LNCaP clone FGC (cell line): Measurements from ENCODE around the gene NUDCD3.
"Not testable (repeated sequence)": the region's sequence is repeated elsewhere in the genome, so short reads cannot be mapped to it uniquely, and the experiment has no call there.

Experiments
- DNase-seq: peaks from one replicate; pipeline ENCODE4 v3.0.0-alpha.2; 2011; ENCODE audit warnings: low read depth
- H3K4me3 ChIP-seq: 2 replicates; pipeline ENCODE4 v1.5.1; 2011; ENCODE audit warnings: mild to moderate bottlenecking, low read depth, low read length, control low read depth
- TF ChIP-seq, protein P1 (sequence below): IDR thresholded peaks from 2 replicates; pipeline ENCODE4 v1.5.1; 2012; ENCODE audit warnings: mild to moderate bottlenecking; ENCODE audit not compliant: control insufficient read depth, insufficient read depth; ENCODE audit errors: extremely low read depth

The NUDCD3 gene

DNA sequence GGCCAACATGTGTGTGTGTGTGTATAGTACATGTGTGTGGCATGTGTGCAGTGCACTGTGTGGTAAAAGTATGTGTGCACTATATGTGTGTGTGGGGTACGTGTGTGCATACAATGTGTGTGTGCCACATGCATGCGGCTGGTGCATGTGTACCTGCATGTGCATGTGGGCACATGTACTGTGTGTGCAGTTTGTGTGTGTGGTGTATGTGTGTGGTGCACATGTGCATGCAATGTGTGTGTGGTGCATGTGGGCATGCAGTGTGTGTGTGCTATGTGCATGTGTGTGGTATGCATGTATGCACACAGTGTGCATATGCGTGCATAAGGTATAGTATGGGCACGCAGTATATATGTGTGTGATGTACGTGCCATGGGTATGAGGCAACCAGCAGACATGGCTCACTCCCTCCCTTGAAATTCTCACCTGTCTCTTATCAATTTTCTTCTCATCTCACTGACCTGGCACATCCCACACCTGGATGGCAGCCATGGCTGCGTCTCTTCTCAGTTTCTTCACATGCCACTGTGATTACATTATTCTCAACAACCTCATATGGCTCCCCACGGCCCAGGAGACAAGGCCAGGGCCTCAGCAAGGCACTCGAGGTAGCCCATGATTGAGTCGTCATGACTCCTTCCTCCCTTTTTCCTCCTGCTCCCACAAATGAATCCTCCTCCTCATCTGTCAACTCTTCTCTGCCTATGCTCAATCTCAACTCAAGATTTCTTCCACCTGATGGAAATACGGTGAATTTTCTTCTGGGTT lies 57.0 kb downstream of the NUDCD3 start:
- no peak overlapping the region for H3K4me3 ChIP-seq
- TF ChIP-seq, protein P1, sequence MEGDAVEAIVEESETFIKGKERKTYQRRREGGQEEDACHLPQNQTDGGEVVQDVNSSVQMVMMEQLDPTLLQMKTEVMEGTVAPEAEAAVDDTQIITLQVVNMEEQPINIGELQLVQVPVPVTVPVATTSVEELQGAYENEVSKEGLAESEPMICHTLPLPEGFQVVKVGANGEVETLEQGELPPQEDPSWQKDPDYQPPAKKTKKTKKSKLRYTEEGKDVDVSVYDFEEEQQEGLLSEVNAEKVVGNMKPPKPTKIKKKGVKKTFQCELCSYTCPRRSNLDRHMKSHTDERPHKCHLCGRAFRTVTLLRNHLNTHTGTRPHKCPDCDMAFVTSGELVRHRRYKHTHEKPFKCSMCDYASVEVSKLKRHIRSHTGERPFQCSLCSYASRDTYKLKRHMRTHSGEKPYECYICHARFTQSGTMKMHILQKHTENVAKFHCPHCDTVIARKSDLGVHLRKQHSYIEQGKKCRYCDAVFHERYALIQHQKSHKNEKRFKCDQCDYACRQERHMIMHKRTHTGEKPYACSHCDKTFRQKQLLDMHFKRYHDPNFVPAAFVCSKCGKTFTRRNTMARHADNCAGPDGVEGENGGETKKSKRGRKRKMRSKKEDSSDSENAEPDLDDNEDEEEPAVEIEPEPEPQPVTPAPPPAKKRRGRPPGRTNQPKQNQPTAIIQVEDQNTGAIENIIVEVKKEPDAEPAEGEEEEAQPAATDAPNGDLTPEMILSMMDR = no peak
- DNase-seq = no peak

DNA sequence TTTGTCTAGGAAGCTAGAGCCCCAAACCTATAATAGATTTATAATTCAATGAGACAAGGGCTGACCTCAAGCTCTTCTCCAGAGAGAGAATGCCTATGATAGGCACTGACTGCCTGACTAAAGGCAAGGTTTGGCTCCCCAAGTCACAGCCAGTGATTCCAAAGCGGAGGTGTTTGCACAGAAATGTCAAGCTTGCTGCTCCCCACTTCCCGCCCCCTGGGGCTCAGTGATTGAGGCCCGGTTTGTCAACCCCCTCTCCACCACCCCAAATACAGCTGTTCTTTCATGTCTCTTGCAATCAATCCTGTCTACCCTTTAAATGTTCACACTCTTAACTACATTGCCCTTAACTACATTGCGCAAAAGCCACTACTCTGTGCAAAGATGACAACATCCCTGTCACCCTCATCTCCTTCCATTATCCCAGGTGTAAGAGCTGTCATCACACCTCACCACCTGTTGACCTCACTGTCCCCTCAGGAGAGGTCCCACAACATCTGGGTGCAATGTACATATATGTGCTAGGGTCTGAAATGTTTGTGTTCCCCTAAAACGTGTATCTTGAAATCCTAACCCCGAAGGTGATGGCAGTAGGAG lies 58.0 kb downstream of the NUDCD3 start:
- TF ChIP-seq, protein P1 = no peak
- DNase-seq = no peak
- no peak overlapping the region for H3K4me3 ChIP-seq

DNA sequence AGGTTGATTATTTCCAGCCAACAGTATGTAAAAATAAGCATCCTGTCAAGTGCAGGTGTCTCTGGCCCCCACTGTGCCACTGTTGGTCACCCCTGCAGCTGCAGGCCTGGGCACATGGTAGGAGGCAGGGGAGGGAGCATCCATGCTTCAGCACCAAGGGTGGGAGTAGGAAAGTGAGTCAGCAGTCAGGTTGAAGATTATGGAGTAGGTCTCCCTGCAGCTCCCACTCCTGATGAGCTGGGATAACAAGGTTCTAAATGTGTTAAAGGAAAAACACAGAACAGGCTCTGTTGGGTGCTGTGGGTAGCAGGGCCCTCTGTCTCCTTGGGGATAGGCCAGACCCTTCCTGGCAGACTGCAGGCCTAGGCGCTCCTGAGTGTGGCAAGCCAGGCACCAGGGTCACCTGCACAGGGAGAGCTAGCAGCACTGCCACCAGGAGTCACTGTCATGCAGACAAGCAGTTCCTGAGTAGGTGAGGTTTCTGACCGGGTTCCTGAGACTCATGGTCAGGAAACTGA lies 59.3 kb downstream of the NUDCD3 start:
- TF ChIP-seq, protein P1 = peak; percentile 53
- no peak for DNase-seq
- no peak overlapping the region for H3K4me3 ChIP-seq

DNA sequence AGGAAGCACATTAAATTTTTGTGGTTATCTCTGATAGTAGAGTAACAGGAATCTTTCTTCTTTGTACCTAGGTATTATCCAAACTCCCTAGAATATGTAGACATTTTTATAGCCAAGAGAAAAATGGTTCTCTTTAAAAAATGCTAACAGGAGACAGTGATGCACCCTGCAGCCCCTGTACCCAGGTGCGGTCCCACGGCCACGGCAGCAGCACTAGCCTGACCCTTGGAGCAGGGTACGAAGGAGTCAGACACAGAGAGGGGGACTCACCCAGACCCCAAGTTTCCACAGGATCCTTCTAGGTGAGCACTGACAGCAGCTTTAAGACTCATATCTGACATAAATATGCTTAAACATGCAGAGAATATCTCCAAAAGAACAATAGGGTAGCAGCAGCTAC lies 60.4 kb downstream of the NUDCD3 start:
- TF ChIP-seq, protein P1 = no peak
- DNase-seq = no peak
- H3K4me3 ChIP-seq = no peak overlapping the region

DNA sequence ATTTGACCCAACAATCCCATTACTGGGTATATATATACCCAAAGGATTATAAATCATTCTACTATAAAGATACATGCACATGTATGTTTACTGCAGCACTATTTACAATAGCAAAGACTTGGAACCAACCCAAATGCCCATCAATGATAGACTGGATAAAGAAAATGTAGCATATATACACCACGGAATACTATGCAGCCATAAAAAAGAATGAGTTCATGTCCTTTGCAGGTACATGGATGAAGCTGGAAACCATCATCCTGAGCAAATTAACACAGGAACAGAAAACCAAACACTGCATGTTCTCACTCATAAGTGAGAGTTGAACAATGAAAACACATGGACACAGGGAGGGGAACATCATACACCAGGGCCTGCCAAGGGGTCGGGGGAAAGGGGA lies 65.7 kb downstream of the NUDCD3 start:
- DNase-seq, H3K4me3 ChIP-seq: not testable (repeated sequence)

DNA sequence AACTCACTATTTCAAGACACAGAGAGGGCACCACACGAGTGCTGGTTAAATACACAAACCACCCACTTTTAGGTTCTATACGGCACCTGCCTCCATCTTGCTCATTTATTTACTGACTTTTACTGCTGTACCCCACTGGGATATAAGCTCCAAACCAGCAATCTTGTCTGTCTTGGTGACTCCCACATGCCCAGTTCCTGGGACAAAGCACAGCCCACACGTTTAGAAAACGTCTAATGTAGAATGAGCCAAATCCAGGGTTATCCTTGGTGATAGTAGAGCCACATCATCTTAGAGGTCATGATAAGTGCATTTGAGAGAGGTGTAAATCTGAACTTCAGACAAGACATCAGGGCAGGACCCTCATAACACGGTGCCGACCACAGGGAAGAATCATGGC lies 73.5 kb downstream of the NUDCD3 start:
- H3K4me3 ChIP-seq = no peak overlapping the region
- TF ChIP-seq, protein P1 = no peak
- DNase-seq = no peak

DNA sequence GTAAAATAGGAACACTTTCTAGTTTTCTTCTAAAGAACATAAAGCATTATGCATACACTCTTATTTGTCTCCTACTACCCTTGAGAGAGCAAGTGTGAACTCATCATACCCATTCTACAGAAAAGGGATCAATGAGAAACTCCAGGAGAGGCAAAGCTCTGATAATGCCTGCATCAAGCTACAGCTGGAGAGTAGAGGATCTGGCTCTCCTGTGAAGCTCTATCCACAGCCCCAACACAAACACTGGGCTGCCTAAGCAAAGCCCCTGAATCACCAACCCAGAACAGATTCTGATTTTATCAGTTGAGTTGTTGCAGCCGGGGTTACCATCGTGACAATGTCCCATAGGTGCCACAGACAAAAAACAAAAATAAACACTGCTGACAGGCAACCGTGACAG lies 74.9 kb downstream of the NUDCD3 start:
- H3K4me3 ChIP-seq = no peak overlapping the region
- TF ChIP-seq, protein P1 = no peak
- DNase-seq = no peak
